Fibroblast of skin of abdomen (primary cell): ENCODE measurements around the gene DLG2.
A peak's percentile ranks its signal among the peaks of the same experiment; 100 is the strongest.

Experiments
- DNase-seq: peaks from one replicate; pipeline ENCODE4 v3.0.0-alpha.2; 2013

The DLG2 gene

DNA sequence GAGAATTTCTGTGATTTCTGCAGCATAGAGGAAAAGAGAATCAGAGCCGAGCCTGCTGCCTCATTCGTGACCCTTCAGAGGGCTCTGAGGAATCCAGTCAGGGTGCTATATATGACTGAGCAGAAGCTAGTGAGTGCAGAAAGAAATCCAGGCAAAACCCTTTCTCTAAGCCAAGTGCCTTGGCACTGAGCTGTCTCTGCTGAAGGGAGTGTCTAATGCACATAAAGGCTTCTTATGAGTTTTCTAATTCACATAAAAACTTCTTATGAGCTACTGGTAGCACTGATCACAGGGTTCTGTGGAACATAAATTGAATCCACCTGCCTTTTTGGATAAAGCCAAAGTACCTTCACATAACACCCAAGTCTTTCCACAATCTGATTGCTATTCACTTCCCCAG is 1555.3 kb downstream of the DLG2 start:
- no peak for DNase-seq

DNA sequence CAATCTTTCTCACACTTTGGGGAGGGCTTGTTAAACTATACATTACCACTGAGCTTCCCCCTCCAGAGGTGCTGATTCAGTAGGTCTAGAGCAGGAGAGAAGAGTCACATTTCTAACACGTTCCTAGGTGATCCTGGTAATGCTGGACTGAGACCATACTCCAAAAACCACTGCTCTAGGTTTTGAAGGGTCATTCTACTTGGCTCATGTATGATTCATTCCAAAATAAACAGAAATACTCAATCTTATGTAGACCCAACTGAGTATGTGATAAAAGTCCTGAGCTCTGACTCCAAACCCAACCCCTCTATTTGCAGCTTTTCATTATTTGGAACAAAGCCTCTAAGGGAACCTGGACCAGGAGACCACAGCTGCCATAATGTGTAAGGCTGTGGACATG is 1558.1 kb downstream of the DLG2 start:
- DNase-seq = no peak

DNA sequence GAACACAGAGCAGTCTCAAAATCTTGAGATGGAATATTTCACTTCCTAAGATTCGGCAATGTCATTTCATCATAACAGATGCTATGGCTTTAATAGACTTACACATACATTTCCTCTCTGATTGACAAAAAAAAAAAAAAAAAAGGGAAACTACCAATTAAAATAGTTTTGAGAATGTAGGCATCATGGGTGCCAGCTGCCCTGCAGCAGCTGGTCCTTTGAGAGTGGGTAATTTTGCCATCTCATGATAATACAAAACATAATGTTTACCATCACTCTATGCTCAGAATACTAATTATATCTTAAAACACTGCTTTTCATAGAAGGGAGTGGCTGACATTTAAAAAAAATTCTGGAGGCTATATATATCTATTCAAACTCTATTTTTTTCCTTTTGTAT is 1565.4 kb downstream of the DLG2 start:
- no peak for DNase-seq

DNA sequence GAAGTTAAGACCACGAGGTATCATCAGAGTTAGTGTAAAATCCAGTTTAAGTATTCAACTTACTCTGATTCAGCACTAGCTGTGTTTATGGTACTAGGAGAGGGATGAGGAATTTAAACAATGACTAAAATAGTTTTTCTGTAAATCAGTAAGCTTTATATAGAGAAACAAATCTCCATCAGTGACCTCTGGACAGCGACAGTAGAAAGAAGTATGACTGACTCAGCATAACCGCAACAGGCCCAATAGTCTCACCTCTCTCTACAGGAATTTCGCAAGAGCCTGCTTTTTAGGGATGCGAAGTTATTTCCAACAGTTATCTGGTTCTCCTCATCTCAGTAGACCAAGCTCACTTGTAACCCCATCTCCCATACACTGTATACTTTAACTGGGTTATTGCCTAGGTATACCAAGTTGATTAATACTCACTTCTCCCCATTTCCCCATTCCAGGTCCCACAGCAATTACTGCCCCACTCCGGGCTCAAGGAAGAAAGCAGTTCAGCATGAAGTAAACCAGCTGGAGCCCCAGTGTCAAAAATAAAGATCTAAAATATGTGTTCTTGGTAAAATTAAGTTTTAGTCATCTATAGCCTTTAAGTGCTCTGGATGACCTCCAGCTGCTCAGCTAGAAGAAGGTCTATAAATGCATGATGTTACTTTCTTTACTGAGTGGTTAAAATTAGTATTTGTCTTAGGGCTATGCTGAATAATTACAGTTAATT is 1570.3 kb downstream of the DLG2 start:
- DNase-seq = peak; percentile 13

DNA sequence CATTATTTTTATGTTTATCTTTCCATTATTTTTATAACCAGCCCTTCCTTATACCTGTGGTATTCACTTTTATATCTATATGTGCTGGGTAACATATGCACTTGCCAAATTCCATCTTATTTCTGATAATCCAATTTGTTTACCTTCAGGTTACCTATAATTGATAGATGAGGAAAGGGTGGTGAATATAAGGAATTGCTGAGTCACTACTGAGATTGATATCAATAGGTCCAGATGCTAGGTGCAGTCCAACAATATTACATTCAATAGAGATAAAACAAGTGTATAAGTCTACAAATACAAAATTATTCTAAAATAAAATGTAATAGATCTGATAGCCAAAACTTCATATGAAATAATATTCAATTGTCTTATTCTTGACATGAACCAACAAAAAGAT is 1582.0 kb downstream of the DLG2 start:
- no peak for DNase-seq

DNA sequence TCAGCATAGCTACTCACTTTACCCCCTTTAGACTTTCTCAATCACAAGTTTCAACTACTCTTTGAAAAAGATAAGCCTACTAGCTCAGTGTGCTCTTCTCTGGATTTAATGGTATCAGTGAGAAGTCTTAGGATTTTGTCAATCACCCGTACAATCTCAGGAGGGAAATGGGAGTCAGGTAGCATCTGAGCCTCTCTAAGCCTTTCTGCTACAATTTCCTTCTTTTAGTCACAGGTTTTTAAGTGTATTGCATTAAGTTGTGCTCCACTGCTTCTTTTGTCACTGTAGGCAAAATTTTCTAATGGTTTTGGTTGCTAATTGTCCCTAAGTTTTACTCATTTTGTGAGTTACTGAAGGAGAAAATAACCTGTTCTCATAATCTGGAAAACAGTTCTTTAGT is 1582.4 kb downstream of the DLG2 start:
- no peak for DNase-seq

DNA sequence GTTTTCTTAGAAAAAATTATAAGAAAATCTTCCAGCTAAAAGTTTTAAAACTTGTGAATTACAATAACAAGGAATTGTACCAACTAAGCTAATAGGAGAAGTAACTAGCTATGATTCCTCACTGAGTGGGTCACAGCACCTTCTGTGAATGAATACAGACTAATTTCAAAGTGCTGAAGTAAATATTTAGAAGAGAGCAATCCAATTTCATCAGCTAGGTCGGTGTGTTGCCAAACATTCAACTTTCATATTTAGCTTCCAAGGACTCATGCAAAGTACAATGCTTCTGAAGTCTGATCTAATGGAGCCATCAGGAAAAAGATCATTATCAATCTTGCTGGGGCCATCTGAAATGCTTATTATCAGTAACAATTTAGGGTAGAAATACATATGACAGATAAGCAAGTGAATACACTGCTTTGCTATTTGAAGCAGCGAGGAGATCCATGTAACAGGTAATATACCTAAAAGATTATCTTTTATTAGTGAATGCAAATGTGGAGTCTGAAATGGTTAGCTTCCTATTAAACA is 1590.4 kb downstream of the DLG2 start:
- no peak for DNase-seq

DNA sequence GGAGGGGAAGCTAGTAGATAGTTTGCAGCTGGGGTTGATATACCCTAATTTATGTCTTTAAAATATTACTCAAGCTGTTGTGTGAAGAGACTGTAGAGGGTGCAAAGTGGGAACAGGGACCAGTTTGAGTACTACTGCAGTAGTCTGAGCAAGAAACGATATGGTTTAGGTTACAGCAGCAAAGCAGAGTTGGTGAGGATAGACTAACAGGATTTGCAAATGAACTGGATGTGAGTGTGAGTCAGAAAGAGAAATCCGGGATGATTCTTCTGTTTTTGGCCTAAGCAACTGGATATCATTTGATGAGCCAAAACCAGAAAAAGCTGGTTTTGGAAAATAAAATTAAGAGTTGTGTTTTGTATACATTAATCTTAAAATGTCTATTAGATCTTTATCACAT is 1591.5 kb downstream of the DLG2 start:
- no peak for DNase-seq

DNA sequence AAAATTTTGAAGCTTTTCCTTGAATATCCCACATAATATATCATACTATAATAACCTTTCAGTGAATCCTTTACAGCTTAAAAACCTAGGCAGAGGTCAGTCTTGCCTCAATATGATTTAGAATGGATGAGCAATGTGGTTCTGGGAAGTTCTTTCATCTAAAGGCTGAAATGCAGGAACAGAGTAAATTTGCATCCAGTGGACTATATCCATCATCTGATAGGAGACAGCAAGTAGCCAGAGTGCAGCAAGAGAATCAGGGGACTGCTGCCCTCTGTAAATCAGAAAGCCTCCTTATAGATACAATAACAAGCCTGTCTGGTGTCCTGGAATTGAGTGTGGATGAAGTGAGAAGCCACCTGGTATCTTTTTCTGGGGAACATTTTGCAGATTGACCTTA is 1592.7 kb downstream of the DLG2 start:
- DNase-seq = no peak

DNA sequence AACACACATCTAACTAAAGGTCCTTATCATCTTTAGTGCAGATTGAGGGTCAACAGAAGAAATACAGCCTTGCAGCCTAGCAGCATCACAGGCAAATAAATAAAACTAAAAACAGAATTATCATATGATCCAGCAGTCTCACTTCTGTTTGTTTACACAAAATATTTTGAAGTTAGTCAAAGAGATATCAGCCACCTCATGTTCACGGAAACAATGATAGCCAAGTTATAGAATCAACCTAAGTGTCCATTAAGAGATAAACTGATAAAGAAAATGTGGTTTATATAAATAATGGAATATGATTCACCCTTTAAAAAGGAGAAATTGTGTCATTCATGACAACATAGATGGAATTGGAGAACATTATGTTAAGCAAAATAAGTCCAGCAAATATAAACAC is 1602.9 kb downstream of the DLG2 start:
- DNase-seq = no peak

DNA sequence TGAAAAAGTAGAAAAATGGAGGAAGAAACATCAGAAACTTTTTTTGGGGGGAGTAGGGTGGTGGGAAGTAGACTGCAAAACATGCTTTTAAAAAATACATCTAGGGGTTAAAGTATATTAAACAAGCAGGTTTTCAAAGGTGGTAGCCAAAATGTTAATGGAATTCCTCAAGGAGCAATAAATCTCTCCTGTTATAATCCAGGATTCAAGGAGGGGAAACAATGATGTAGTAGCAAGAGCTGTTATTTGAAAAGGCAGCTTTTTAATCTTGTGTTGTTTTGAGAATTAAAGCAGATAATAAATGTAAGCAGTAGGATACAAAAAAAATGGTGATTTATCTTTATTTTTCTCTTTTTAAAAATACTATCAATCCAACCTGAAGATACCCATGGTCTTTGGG is 1604.4 kb downstream of the DLG2 start:
- no peak for DNase-seq

DNA sequence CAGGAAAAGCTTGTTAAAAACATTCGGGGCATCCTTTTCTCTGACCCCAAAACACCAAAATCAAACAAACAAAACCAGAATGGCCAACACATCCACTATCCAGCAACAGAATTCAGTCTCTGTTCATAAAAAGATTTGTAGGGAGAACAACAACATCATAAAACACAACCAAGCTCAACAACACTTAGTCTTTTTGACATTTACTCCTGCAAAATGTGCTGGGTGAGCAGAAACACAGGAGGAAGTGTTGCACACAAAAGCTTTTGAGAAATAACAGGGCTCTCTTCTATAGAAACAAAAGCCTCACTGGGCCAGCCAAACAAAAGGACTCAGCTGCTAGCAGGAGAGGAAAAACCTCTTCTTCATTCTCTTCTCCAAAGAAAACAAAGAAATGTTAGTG is 1604.9 kb downstream of the DLG2 start:
- DNase-seq = no peak

DNA sequence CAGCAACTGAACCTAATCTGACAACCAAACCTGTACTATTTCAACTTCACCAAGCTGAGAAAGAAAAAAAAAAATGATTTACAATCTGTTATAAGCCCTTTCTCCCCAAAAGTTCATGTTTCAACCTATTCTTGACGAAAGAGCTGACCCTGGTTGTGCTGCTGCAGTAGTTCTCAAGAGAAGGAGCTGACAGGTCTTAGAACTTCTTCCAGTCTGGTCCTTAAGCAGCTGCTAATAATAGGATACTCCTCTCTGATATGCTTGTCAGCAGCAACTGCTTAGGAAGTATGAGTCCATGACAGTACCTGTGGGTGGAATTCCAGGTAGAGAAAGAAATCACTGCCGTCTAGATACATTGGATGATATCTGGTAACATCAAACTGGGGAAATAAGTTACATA is 1605.9 kb downstream of the DLG2 start:
- DNase-seq = no peak

DNA sequence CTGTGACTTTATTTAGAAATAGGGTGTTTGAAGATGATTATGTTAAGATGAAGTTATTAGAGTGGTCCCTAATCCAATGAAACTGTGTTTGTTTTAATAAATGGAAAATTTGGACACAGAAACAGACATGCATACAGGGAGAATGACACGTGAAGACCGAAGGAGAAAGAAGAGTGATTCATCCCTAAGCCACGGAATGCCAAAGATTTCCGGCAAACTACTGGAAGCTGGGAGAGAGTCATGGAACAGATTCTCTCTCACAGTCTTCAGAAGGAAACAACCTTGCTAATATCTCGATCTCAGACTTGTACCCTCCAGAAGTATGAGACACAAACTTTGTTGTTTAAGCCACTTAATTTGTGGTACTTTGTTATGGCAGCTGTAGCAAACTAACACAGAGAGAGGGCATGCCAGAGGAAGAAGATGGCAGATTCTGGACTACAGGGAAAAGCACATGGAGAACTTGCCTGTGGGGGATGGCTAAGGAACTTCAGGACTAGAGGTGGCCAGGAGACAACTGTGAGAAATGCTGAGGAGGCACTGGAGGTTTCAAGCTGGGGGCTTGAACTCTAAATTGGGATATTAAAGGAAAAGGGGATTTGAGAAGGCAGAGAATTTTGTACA is 1607.5 kb downstream of the DLG2 start:
- peak; percentile 81 for DNase-seq

DNA sequence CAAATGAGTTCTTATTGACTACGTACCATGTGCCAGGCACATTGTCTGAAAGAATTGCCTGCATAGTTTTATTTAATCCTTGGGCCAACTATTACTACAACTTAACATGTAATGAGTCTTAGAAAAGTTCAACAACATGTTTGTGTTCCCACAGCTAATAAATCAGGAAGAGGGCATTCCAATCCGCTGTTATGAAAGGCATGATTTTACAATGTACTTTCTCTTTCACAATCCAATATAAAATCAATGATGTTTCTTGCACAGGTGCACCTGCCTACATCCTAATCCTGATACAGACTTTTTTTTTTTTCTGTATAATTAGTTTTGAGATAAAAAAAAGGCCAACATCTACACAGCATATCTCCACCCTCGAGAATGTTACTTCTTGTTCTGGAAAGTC is 1612.6 kb downstream of the DLG2 start:
- no peak for DNase-seq

DNA sequence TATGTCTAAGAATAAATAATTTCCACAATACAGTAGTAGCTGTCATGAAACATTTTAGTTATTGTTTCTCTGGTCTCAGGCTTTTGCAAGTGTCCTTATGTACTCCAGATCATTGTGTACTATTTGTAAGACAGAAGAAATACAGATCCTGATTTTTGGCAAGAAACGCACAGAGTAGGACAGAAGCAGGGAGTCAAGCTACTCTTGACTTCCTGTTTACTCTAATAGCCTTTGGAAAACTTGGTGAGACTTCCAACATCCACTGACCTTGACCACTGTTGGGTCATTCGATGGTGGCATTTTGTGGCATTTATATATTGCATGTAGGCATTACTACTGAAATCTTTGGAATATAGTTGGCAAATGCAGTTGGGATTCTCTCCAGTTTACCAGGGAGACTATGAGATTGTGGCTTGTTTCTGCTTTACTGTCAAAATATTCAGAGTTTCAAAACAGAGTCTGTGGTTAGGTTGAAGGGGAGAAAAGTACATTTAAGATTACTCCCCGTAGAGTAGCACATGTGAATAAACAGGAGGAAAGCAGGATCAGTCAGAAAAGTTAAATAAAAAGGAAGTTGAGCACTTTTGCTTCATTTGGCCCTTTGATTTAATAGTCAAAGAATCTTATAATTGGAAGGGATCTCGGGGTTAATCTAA is 1614.8 kb downstream of the DLG2 start:
- DNase-seq = no peak

DNA sequence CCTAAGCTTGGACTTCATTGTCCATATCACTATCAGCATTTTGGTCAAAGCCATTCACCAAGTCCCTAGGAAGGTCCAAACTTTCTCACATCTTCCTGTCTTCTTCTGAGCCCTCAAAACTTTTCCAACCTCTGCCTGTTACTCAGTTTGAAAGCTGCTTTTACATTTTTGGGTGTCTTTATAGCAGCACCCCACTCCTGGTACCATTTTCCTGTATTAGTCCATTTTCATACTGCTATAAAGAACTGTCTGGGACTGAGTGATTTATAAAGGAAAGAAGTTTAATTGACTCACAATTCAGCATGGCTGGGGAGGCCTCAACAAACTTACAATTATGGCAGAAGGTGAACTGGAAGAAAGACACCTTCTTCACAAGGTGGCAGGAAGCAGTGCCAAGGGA is 1624.0 kb downstream of the DLG2 start:
- DNase-seq = no peak

DNA sequence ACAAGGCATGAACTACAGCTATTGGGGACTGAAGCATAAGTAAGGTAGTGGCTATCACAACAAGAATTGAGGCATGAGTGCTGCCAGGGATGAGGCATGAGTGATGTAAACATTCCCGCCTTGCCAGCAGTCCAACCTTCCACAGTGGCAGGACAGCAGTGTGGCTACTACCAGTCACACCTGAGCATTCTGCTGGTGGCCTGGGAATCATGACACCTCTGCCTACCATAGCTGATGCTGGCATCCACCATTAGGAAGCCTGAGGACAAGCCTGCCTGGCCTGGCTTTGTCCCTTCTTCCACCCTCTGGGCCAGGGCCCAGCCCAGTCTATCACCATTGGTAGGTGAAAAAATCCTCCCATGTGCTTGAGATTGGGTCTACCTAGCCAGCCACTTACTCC is 1628.2 kb downstream of the DLG2 start:
- no peak for DNase-seq

DNA sequence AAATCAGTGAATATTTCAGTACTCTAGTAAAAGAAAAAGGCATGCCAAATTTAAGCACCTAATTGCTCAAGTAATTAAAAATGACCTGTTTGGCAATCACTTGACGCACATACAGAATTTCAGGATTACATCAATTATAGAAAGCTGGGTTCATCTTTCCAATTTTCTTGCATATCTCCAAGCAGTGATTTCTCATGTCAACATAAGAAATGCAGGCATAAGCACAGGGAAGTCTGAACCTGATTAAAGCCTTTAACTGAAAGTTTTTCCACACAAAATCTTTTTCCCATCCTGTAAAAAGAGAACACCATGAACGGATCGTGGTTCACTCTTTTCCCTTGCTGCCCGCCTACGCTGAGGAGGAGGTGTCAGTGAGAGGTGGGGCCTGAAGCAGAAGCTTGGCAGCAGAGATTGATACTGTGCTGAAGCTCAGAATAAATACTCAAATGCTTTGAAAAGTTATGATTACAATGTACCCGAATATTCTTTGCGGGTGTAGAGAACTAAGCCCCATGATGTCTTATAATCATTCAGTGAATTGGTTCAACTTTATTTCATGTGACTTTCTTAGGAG is 1636.9 kb downstream of the DLG2 start:
- DNase-seq = no peak

DNA sequence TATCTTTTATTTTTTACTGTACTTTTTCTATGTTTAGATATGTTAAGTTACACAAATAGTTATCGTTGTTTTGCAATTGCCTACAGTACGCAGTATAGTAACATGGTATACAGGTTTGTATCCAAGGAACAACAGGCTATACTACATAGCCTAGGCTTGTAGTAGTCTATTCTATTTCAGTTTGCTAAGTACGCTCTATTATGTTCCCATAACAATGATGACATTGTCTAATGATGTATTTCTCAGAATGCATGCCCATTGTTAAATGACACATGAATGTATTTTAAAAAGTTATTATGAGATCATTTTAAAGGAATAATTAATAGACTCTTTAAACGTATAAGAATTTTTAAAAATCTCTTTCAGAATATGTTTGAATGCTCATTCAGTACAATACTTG is 1644.3 kb downstream of the DLG2 start:
- DNase-seq = no peak

DNA sequence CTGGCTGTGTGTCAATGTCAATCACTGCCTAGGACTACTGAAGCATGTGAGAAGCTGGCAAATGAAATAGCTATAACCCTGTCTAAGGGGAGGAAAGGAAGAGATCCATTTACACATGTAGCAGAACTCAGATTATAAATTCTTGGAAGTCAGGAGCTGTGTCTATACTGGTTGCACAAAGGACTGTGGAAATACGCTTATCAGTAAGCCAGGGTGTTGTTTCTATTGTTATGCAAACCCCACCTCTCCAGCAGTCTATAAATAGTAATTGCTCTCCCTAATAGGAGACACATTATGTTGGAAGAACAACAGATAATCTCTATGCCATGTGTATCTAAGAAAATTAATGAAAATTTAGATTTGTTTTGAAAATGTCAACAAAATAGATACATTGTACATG is 1647.6 kb downstream of the DLG2 start:
- DNase-seq = no peak

DNA sequence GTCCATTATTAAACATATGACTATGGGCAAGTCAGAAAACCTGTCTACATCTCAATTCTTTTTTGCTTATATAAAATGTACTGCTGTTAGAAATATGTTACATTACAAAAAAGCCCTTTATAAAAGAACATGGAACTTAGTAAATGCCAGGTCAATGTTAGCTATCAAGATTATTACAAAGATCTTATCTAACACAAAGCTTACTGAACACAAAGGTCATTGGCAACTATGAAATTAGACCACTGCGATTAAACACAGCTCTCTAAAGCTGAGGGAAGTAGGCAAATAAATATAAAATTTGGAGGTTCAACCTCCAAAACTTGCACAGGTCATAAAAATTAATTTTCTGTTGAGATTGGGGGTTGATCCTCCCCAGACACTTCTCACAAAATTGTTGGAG is 1648.2 kb downstream of the DLG2 start:
- DNase-seq = no peak

DNA sequence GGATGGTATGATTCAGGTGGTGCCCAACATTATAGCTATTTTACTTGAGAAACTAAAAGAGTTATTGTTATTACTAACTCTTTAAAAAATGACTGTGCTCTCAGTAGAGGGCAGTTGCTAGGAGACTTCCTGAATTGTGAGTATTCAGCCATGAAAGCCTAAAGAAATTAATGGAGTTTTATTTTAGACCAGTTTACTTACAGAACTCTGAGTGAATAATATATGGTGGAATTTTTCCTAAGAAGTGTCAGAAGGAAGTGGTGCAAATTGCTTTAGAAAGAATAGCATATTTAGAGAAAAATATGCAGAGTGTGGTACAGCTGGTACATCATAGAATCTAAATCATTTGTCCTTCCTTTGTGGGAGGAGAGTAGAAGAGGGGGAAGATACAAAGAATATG is 1651.1 kb downstream of the DLG2 start:
- peak; percentile 21 for DNase-seq

DNA sequence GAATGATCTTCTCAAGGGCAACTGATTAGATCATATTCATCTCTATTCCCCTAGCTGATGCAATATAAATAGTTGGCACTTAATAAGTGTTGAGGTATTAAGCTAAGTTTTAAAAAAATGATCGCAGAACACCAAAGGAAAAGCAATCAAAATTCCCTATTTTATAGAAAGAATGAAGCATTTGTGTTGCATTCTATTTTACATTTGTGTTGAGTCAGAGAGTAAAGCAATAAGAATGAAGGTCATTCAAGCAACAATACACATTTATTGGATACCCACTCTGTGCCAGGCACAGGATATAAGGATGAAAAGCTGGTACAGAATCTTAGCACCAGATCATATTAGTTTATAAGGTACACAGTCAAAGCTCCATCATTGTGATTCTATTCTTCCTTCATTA is 1654.6 kb downstream of the DLG2 start:
- no peak for DNase-seq
